ENCODE measurements around the gene TCERG1L. TPM values are rescaled to one million over a fixed set of nuclear protein-coding genes. Genes with fewer than 3 reads are reported as not detected.
"Not testable (repeated sequence)": the region's sequence is repeated elsewhere in the genome, so short reads cannot be mapped to it uniquely, and the experiment has no call there.

TCERG1L gene
- polyA plus RNA-seq, 5 donors: 0.36 to 0.68 (median 0.50) TPM

GRCh38 chr10:131167036-131167860 is 144.3 kb downstream of the TCERG1L start:
- no peak for DNase-seq

GRCh38 chr10:131166486-131166885 is 145.0 kb downstream of the TCERG1L start:
- no peak for DNase-seq

GRCh38 chr10:131165092-131165491 is 146.4 kb downstream of the TCERG1L start:
- DNase-seq: no peak

- no peak for DNase-seq
These were observed 148.4 kb downstream of the TCERG1L start for GRCh38 chr10:131162866-131163843.

GRCh38 chr10:131162211-131162610 is 149.3 kb downstream of the TCERG1L start:
- no peak for DNase-seq

GRCh38 chr10:131161087-131161486 is 150.4 kb downstream of the TCERG1L start:
- DNase-seq: no peak

GRCh38 chr10:131160219-131160875 is 151.2 kb downstream of the TCERG1L start:
- no peak for DNase-seq

- DNase-seq: no peak
These were observed 151.8 kb downstream of the TCERG1L start for GRCh38 chr10:131159771-131160170.

- no peak for DNase-seq
These were observed 152.8 kb downstream of the TCERG1L start for GRCh38 chr10:131158695-131159094.

- DNase-seq: no peak
These were observed 153.6 kb downstream of the TCERG1L start for GRCh38 chr10:131157899-131158298.

GRCh38 chr10:131155876-131156230 is 155.7 kb downstream of the TCERG1L start:
- DNase-seq: no peak

- DNase-seq: no peak
These were observed 156.2 kb downstream of the TCERG1L start for GRCh38 chr10:131155218-131155875.

- DNase-seq: no peak
These were observed 157.1 kb downstream of the TCERG1L start for GRCh38 chr10:131154306-131155025.

GRCh38 chr10:131152456-131152855 is 159.1 kb downstream of the TCERG1L start:
- not testable (repeated sequence) for DNase-seq

GRCh38 chr10:131150126-131150525 is 161.4 kb downstream of the TCERG1L start:
- no peak for DNase-seq

GRCh38 chr10:131149586-131149985 is 161.9 kb downstream of the TCERG1L start:
- DNase-seq: no peak

- DNase-seq: no peak
These were observed 162.4 kb downstream of the TCERG1L start for GRCh38 chr10:131149111-131149510.

GRCh38 chr10:131148270-131148669 is 163.3 kb downstream of the TCERG1L start:
- no peak for DNase-seq

- DNase-seq: no peak
These were observed 164.1 kb downstream of the TCERG1L start for GRCh38 chr10:131147301-131147975.

GRCh38 chr10:131146790-131147189 is 164.7 kb downstream of the TCERG1L start:
- no peak for DNase-seq

Measured in right lung (tissue), 5 donors.